Ishikawa (cell line): ENCODE results near the gene NOXO1.

ENCODE experiments used
- RAD21 ChIP-seq: IDR thresholded peaks from 2 replicates; pipeline ENCODE4 v1.6.1; 2012; ENCODE audit warnings: low read depth
- TAF1 ChIP-seq: IDR thresholded peaks from 2 replicates; pipeline ENCODE4 v1.6.1; 2012; ENCODE audit warnings: low read depth, mild to moderate bottlenecking
- TCF12 ChIP-seq: IDR thresholded peaks from 2 replicates; pipeline ENCODE4 v1.6.1; 2012; ENCODE audit warnings: low read depth
- TEAD4 ChIP-seq: IDR thresholded peaks from 2 replicates; pipeline ENCODE4 v1.6.1; 2012
- ZBTB7A ChIP-seq: IDR thresholded peaks from 2 replicates; pipeline ENCODE4 v1.6.1; 2012; ENCODE audit warnings: low read depth
- TF ChIP-seq, protein P1 (sequence below): IDR thresholded peaks from 2 replicates; pipeline ENCODE4 v1.6.1; 2012

DNA sequence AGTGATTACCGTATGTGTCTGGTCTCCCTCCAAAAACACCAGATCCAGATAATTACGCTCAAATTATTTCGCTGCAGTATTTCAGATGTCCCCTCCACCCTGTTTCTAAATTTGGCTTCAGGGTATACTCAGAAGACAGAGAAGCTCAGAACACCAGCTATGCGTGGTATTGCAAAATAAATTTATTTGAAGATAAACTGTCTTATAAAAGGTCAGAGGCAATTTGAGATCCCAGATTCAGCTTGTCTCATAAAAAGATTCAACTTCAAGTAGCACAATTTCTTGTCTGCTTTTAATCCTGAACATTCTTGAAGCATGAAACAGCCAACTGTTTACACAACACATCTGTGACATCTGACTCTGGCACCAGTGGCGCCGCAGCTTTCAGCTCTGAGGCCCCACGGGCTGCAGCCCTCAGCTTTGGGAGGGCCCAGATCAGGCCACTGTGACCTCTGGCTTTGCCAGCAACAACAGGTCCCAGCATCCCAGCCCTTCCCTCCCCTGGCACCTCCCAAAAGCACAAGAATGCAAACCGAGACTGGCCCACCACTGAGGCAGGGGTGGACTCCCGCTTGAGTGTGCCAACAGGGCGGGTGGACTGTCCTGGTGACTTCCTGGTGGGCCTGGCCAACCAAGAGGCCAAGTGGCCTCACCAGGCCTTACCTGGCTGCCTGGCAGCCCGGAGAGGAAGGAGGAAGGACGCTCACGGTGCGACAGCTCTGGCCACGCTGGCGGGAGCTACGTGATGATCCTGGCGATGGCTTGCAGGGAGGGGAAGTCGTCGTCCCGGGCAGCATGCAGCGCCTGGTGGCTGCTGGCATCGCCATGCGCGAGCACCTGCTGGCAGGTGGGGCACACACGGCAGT lies 16.5 kb upstream of the NOXO1 start:
- TF ChIP-seq RAD21, result no peak
- TF ChIP-seq TAF1, result no peak
- TF ChIP-seq, protein P1, sequence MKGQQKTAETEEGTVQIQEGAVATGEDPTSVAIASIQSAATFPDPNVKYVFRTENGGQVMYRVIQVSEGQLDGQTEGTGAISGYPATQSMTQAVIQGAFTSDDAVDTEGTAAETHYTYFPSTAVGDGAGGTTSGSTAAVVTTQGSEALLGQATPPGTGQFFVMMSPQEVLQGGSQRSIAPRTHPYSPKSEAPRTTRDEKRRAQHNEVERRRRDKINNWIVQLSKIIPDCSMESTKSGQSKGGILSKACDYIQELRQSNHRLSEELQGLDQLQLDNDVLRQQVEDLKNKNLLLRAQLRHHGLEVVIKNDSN, result no peak
- no peak for TF ChIP-seq ZBTB7A
- no peak for TF ChIP-seq TEAD4
- TF ChIP-seq TCF12, result no peak
